ACHN (cell line): Measurements from ENCODE around the gene TARP.

Experiments
- DNase-seq: peaks from one replicate; pipeline ENCODE4 v3.0.0-alpha.2; 2015
- in situ Hi-C: cut with HindIII; loops from 2 replicates; pipeline ENCODE4 v1.10.0; 2017; ENCODE audit warnings: low sequenced_read_pairs, low pct_ligation_motif_present, low pct_unique_long_range_greater_than_20kb

TARP gene

GRCh38 chr7:38273286-38273995 is at the start of gene TARP:
TARP (minus strand) TSS chr7:38273636.
- in situ Hi-C loops = no loop called here
- DNase-seq = no peak

GRCh38 chr7:38323156-38323555 is 49.7 kb upstream of the TARP start:
- in situ Hi-C loops = no loop called here
- no peak for DNase-seq

GRCh38 chr7:38322461-38322860 is 49.0 kb upstream of the TARP start:
- no peak for DNase-seq
- in situ Hi-C loops = no loop called here

GRCh38 chr7:38321967-38322366 is 48.5 kb upstream of the TARP start:
- DNase-seq = no peak
- in situ Hi-C loops = no loop called here

GRCh38 chr7:38321515-38321944 is 48.1 kb upstream of the TARP start:
- peak; percentile 33 for DNase-seq
- in situ Hi-C loops = no loop called here

GRCh38 chr7:38321050-38321449 is 47.6 kb upstream of the TARP start:
- DNase-seq = no peak
- in situ Hi-C loops = no loop called here

- no peak for DNase-seq
- in situ Hi-C loops = no loop called here
These were observed 46.4 kb upstream of the TARP start for GRCh38 chr7:38319873-38320272.

GRCh38 chr7:38318803-38319416 is 45.5 kb upstream of the TARP start:
- in situ Hi-C loops = no loop called here
- peak; percentile 84 for DNase-seq

- no peak for DNase-seq
- in situ Hi-C loops = no loop called here
These were observed 44.8 kb upstream of the TARP start for GRCh38 chr7:38318241-38318640.

- in situ Hi-C loops = no loop called here
- no peak for DNase-seq
These were observed 44.1 kb upstream of the TARP start for GRCh38 chr7:38317515-38317914.

GRCh38 chr7:38316733-38317360 is 43.4 kb upstream of the TARP start:
- in situ Hi-C loops = no loop called here
- DNase-seq = no peak

- DNase-seq = no peak
- in situ Hi-C loops = no loop called here
These were observed 42.0 kb upstream of the TARP start for GRCh38 chr7:38315410-38315809.

- no peak for DNase-seq
- in situ Hi-C loops = no loop called here
These were observed 39.4 kb upstream of the TARP start for GRCh38 chr7:38312821-38313220.

- peak; percentile 75 for DNase-seq
- in situ Hi-C loops = no loop called here
These were observed 38.0 kb upstream of the TARP start for GRCh38 chr7:38311329-38311937.

GRCh38 chr7:38310591-38311101 is 37.2 kb upstream of the TARP start:
- peak; percentile 17 for DNase-seq

GRCh38 chr7:38309555-38309954 is 36.1 kb upstream of the TARP start:
- in situ Hi-C loops = no loop called here
- DNase-seq = no peak

More at GRCh38 chr7:38310591-38311101, 37.2 kb upstream of the TARP start:
- in situ Hi-C loops = no loop called here

- in situ Hi-C loops = no loop called here
These were observed 34.7 kb upstream of the TARP start for GRCh38 chr7:38308140-38308539.

GRCh38 chr7:38307640-38308039 is 34.2 kb upstream of the TARP start:
- DNase-seq = no peak
- in situ Hi-C loops = no loop called here

More at GRCh38 chr7:38308140-38308539, 34.7 kb upstream of the TARP start:
- DNase-seq = no peak

GRCh38 chr7:38306914-38307313 is 33.5 kb upstream of the TARP start:
- in situ Hi-C loops = no loop called here
- no peak for DNase-seq
